Urinary bladder (tissue), 4 donors: Measurements from ENCODE around the gene CAPN15. TPM values are rescaled to one million over a fixed set of nuclear protein-coding genes. Genes with fewer than 3 reads are reported as not detected.

ENCODE experiments used
- DNase-seq: peaks from one replicate; pipeline ENCODE4 v3.0.0-alpha.2; 2015; ENCODE audit errors: extremely low spot score
- H3K27ac ChIP-seq: one replicate; pipeline ENCODE4 v1.5.1; 2013; ENCODE audit warnings: low read depth, mild to moderate bottlenecking, moderate library complexity
- H3K36me3 ChIP-seq: one replicate; pipeline ENCODE4 v1.6.1; 2013; ENCODE audit warnings: mild to moderate bottlenecking, moderate library complexity; ENCODE audit not compliant: insufficient read depth
- H3K4me1 ChIP-seq: one replicate; pipeline ENCODE4 v1.6.1; 2013; ENCODE audit warnings: mild to moderate bottlenecking, moderate library complexity; ENCODE audit not compliant: insufficient read depth
- H3K4me3 ChIP-seq: one replicate; pipeline ENCODE4 v1.5.1; 2013; ENCODE audit warnings: low read depth, low read length
- WGBS: extraction: QIAGEN DNeasy Blood & Tissue Kit; methylation state at CpG from one replicate; pipeline ENCODE4 v1.1.7; 2013; 5-methylcytosine and 5-hydroxymethylcytosine counted together
- polyA plus RNA-seq: library from polyadenylated mRNA; stranded (reverse); fragments of 200-250 nt; gene quantifications from one replicate; pipeline ENCODE4 v1.2.3, GENCODE V29; 2013
- total RNA-seq: library from RNA; depleted of rRNA; stranded (reverse); fragments of >200 nt; gene quantifications from one replicate; pipeline ENCODE4 v1.2.3, GENCODE V29; 2014
- donor health status: healthy with polysubstance abuse.
- donor health status: healthy.

Gene CAPN15
- total and polyA plus RNA-seq, 2 donors: 12.7 to 30.3 TPM

GRCh38 chr16:561957-562938 lies 34.7 kb downstream of the CAPN15 start:
- H3K4me1 ChIP-seq: peaks cover 4% of the 10 kb centered on the region
- no peaks in the 10 kb centered on the region for H3K36me3 ChIP-seq
- no peak overlapping the region for H3K4me3 ChIP-seq
- WGBS: 84% methylated on average over 43 of the region's 43 CpGs
- no peak for DNase-seq
- H3K27ac ChIP-seq: no peak overlapping the region

GRCh38 chr16:563072-563644 lies 35.6 kb downstream of the CAPN15 start:
- WGBS: 89% methylated on average over 30 of the region's 30 CpGs
- DNase-seq: no peak
- peaks cover 4% of the 10 kb centered on the region for H3K4me1 ChIP-seq
- H3K27ac ChIP-seq: no peak overlapping the region
- no peaks in the 10 kb centered on the region for H3K36me3 ChIP-seq
- H3K4me3 ChIP-seq: no peak overlapping the region

GRCh38 chr16:564690-565418 lies 37.3 kb downstream of the CAPN15 start:
- Histone ChIP-seq H3K4me1 (peaks cover 5% of the 10 kb centered on the region), H3K27ac (no peak overlapping the region), H3K36me3 (no peaks in the 10 kb centered on the region), H3K4me3 (no peak overlapping the region)
- WGBS: 85% methylated on average over 42 of the region's 42 CpGs
- no peak for DNase-seq

- 27% methylated on average over 35 of the region's 35 CpGs for WGBS
- Histone ChIP-seq H3K4me3 (no peak overlapping the region), H3K4me1 (peaks cover 4% of the 10 kb centered on the region)
These were observed 38.2 kb downstream of the CAPN15 start for GRCh38 chr16:565419-566330.

GRCh38 chr16:566475-567372 lies 39.2 kb downstream of the CAPN15 start, which contains the start of gene NHLRC4:
NHLRC4 (plus strand) TSS chr16:567005; CDS start chr16:568048, 1,043 bp downstream.
- Histone ChIP-seq H3K27ac (peak within 1 kb of the TSS; percentile 43), H3K36me3 (no peaks in the 10 kb centered on the region), H3K4me3 (peak within 1 kb of the TSS; percentile 30), H3K4me1 (peaks cover 4% of the 10 kb centered on the region)
- 26% methylated on average over 26 of the region's 26 CpGs for WGBS
- peak; percentile 32 for DNase-seq

More at GRCh38 chr16:565419-566330, 38.2 kb downstream of the CAPN15 start:
- Histone ChIP-seq H3K36me3 (no peaks in the 10 kb centered on the region), H3K27ac (no peak overlapping the region)
- no peak for DNase-seq

GRCh38 chr16:567373-568256 lies 40.1 kb downstream of the CAPN15 start:
- peaks cover 4% of the 10 kb centered on the region for H3K4me1 ChIP-seq
- no peaks in the 10 kb centered on the region for H3K36me3 ChIP-seq
- H3K27ac ChIP-seq: no peak overlapping the region
- WGBS: 89% methylated on average over 35 of the region's 35 CpGs
- H3K4me3 ChIP-seq: no peak overlapping the region
- no peak for DNase-seq

GRCh38 chr16:568401-569258 lies 41.1 kb downstream of the CAPN15 start:
- no peak for DNase-seq
- Histone ChIP-seq H3K4me3 (no peak overlapping the region), H3K36me3 (no peaks in the 10 kb centered on the region), H3K27ac (no peak overlapping the region), H3K4me1 (peaks cover 4% of the 10 kb centered on the region)
- WGBS: 69% methylated on average over 11 of the region's 11 CpGs

GRCh38 chr16:569445-570254 lies 42.1 kb downstream of the CAPN15 start, which contains the start of gene PIGQ:
PIGQ (plus strand) TSS chr16:569968; CDS start chr16:574075, 4,107 bp downstream.
- WGBS: 1% methylated on average over 87 of the region's 87 CpGs
- Histone ChIP-seq H3K4me3 (peak within 1 kb of the TSS; percentile 97), H3K36me3 (no peaks in the 10 kb centered on the region), H3K27ac (peak within 1 kb of the TSS; percentile 53), H3K4me1 (peaks cover 4% of the 10 kb centered on the region)
- DNase-seq: no peak

GRCh38 chr16:572865-573650 lies 45.5 kb downstream of the CAPN15 start:
- Histone ChIP-seq H3K36me3 (no peaks in the 10 kb centered on the region), H3K4me3 (no peak overlapping the region), H3K4me1 (peaks cover 2% of the 10 kb centered on the region), H3K27ac (no peak overlapping the region)
- no peak for DNase-seq
- WGBS: 88% methylated on average over 27 of the region's 27 CpGs
